Psoas muscle (tissue), 8 donors: ENCODE results near the gene PCA3. TPM values are rescaled to one million over a fixed set of nuclear protein-coding genes. Genes with fewer than 3 reads are reported as not detected.
"Not testable (repeated sequence)": the region's sequence is repeated elsewhere in the genome, so short reads cannot be mapped to it uniquely, and the experiment has no call there.

Experiments
- ATAC-seq, 4 donors: fragments of 200-7000 bp; cut with Tn5 transposase; one replicate each; pipeline ENCODE4 v1.9.1; 2020; ENCODE audit warnings: moderate library complexity in 3 of 4, mild to moderate bottlenecking in 2 of 4
- DNase-seq, 2 donors: peaks; one replicate each; pipeline ENCODE4 v3.0.0-alpha.2; 2020
- H3K27ac ChIP-seq: fragments of 200-600 bp; one replicate; pipeline ENCODE4 v1.8.0; 2022
- H3K27me3 ChIP-seq, 3 donors: fragments of 200-600 bp in 1 of 3; one replicate each; pipeline versions ENCODE4 v1.6.1 to v1.8.0; 2013 to 2022; ENCODE audit warnings: low read length in 2 of 3, mild to moderate bottlenecking in 2 of 3, moderate library complexity in 1 of 3; ENCODE audit not compliant: insufficient read depth in 3 of 3
- H3K36me3 ChIP-seq, 2 donors: fragments of 200-600 bp in 1 of 2; one replicate each; pipeline versions ENCODE4 v1.6.1 to v1.8.0; 2013 to 2022; ENCODE audit warnings: low read depth in 1 of 2, mild to moderate bottlenecking in 1 of 2, moderate library complexity in 1 of 2; ENCODE audit not compliant: insufficient read depth in 1 of 2
- H3K4me1 ChIP-seq: fragments of 200-600 bp; one replicate; pipeline ENCODE4 v1.8.0; 2022
- H3K4me3 ChIP-seq: fragments of 200-600 bp; one replicate; pipeline ENCODE4 v1.8.0; 2022; ENCODE audit warnings: mild to moderate bottlenecking
- H3K9me3 ChIP-seq: fragments of 200-600 bp; one replicate; pipeline ENCODE4 v1.8.0; 2022
- WGBS, 3 donors: extraction: QIAGEN DNeasy Blood & Tissue Kit; methylation state at CpG; one replicate each; pipeline versions ENCODE4 v1.1.6 to v1.1.7; 2013; 5-methylcytosine and 5-hydroxymethylcytosine counted together
- intact Hi-C, 2 donors: fragments of 100-400 bp; cut with DNase I; formaldehyde crosslinking; loops; one replicate each; pipeline versions ENCODE4 v1.11.0 to v1.14.2; 2022
- polyA plus RNA-seq, 3 donors: library from polyadenylated mRNA; stranded (reverse); fragments of 200-250 nt; gene quantifications; one replicate each; pipeline ENCODE4 v1.2.3, GENCODE V29; 2013
- total RNA-seq, 4 donors: library from RNA; stranded (reverse); fragmentation: NEBNext Ultra II Directional in 2 of 4; extraction: Animal tissue kit (Norgen Biotek cat#: 25700) in 2 of 4; gene quantifications; one replicate each; pipeline versions ENCODE4 v1.2.1 to v1.2.4, GENCODE V29; 2021 to 2023
- TF ChIP-seq, protein P1 (sequence below): fragments of 200-600 bp; IDR thresholded peaks from one replicate; pipeline ENCODE4 v1.8.0; 2022; ENCODE audit warnings: antibody characterized with exemption
- donor health status: healthy with polysubstance abuse.
- donor health status: DM: no; HTN: no; CAD: no; lungs with moderate emphysema.
- donor health status: Bipolar disorder and iron deficiency.
- donor health status: healthy.
- donor health status: DM: yes; HTN: yes; CAD: no.
- donor health status: DM: no; HTN: no; CAD: no.
- donor health status: DM: no; HTN: no; CAD: no.
- donor health status: DM: yes; HTN: yes; CAD: no.

PCA3 gene
- total and polyA plus RNA-seq, 7 donors, result 0.04 to 0.07 TPM; not detected in 5

DNA sequence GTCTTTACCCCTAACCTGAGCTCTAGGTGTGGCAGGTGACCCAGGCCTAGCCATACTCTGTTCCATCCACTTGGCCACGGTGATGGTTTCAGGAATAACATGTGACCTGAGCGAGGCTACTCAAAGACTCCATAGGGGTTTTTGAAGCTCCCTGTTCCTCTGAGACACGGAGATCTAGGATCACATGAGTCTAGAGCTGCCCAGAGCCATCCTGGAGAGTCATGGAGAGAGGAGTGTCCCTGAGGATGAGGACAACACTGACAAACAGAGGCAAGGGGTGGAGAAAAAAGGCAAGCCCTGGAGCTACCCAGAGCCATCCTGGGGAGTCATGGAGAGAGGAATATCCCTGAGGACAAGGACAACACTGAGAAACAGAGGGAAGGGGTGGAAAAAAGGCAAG is 29.5 kb upstream of the PCA3 start:
- WGBS, 3 donors, result 84 to 91% (median 87%) methylated on average over 3 of the region's 3 CpGs
- no peak overlapping the region for H3K4me3 ChIP-seq
- H3K4me1 ChIP-seq, result no peaks in the 10 kb centered on the region
- no peaks in the 10 kb centered on the region for H3K36me3 ChIP-seq
- intact Hi-C loops, result no loop called here
- no peak overlapping the region for H3K27ac ChIP-seq
- ATAC-seq, result no peak
- TF ChIP-seq, protein P1, sequence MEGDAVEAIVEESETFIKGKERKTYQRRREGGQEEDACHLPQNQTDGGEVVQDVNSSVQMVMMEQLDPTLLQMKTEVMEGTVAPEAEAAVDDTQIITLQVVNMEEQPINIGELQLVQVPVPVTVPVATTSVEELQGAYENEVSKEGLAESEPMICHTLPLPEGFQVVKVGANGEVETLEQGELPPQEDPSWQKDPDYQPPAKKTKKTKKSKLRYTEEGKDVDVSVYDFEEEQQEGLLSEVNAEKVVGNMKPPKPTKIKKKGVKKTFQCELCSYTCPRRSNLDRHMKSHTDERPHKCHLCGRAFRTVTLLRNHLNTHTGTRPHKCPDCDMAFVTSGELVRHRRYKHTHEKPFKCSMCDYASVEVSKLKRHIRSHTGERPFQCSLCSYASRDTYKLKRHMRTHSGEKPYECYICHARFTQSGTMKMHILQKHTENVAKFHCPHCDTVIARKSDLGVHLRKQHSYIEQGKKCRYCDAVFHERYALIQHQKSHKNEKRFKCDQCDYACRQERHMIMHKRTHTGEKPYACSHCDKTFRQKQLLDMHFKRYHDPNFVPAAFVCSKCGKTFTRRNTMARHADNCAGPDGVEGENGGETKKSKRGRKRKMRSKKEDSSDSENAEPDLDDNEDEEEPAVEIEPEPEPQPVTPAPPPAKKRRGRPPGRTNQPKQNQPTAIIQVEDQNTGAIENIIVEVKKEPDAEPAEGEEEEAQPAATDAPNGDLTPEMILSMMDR, result no peak
- no peaks in the 10 kb centered on the region for H3K9me3 ChIP-seq
- H3K27me3 ChIP-seq, result no peaks in the 10 kb centered on the region
- no peak for DNase-seq

DNA sequence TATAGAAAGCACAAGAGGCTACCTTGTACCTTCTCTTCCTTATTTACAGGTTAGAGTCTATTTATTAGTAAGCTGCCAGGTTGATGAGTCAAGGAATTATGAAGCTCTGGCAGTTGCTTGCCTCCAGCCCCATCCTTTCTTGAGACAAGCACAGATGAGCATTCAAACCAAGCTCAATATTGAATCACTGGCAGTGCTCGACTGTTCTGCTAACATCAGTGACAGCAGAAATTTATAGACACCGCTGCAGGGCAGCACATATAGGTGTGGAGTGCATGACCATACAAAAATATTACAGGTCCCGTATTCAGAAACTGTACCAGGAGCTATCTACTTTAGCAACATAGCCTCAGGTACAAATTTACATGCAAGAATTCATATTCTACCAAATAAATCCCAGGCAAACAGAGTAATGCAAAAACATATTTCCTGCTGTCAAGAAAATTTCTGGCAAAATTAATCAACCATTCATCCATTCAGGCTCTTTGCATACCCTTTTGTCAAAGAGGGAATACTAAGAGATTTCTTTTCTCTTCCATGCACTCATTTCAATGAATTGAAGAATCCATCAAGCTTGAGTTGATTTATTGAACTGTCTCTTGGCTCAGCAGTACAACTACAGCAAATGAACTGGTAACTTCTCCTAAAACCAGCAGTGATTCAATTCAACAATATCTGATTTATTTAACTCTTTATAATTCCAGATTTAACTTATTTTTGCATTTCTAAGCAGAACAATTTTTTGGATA is 26.9 kb upstream of the PCA3 start:
- WGBS, 3 donors, result 56 to 83% (median 74%) methylated on average over 3 of the region's 3 CpGs
- Histone ChIP-seq H3K27me3 (no peaks in the 10 kb centered on the region), H3K27ac (no peak overlapping the region), H3K36me3 (no peaks in the 10 kb centered on the region), H3K9me3 (no peaks in the 10 kb centered on the region), H3K4me1 (no peaks in the 10 kb centered on the region), H3K4me3 (no peak overlapping the region)
- intact Hi-C loops, result no loop called here
- DNase-seq (no peak), ATAC-seq (no peak)
- TF ChIP-seq, protein P1, result no peak

DNA sequence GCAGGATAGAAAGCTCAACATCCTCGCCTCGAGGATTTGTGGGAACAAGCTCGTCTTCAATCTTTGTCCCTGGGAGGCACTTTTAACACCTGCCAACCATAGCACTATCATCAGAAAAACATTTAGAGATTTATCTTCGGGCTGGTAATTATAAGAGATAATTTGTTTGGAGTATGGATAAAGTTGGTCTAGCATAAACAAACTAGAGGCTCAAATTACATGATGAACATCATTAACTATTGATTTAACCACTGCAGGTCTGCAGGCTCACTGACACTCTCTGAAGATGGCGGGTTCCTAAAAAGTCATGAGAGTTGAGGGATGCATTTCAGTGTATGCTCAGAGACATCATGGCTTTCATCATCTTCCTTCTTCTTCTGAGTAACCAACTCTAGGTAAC is 25.8 kb upstream of the PCA3 start:
- ATAC-seq, result no peak
- TF ChIP-seq, protein P1, result no peak
- DNase-seq, result no peak
- H3K36me3 ChIP-seq, result no peaks in the 10 kb centered on the region
- 78 to 87% (median 79%) methylated on average over 5 of the region's 5 CpGs for WGBS, 3 donors
- H3K27ac ChIP-seq, result no peak overlapping the region
- no peaks in the 10 kb centered on the region for H3K27me3 ChIP-seq
- intact Hi-C loops, result no loop called here
- H3K4me1 ChIP-seq, result no peaks in the 10 kb centered on the region
- H3K9me3 ChIP-seq, result no peaks in the 10 kb centered on the region
- H3K4me3 ChIP-seq, result no peak overlapping the region

DNA sequence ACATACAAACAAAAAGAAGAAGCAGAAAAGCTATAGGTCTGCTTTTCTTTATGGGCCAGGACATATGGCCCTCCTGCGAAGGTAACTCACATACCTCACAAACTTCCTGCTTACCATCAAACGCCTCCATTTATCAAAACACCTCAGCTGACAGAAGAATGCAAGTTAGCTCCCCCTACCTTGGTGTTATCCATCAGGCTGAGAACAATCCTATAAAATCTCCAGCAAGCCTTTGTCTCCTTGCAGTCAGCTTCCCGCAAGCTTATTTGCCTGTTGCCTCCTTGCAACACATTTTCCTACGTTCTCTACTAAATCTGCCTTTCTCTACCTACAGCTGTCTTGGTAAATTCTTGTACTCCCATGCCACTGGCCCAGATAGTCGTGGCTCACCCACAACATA is 22.7 kb upstream of the PCA3 start:
- Histone ChIP-seq H3K4me3 (no peak overlapping the region), H3K27ac (no peak overlapping the region), H3K4me1 (no peaks in the 10 kb centered on the region), H3K36me3 (no peaks in the 10 kb centered on the region), H3K9me3 (no peaks in the 10 kb centered on the region), H3K27me3 (peaks cover 0 to 3% (median 0%) of the 10 kb centered on the region in 3 donors)
- DNase-seq (no peak), ATAC-seq (no peak)
- TF ChIP-seq, protein P1, result no peak
- WGBS, 3 donors, result 73 to 83% (median 74%) methylated on average over 5 of the region's 5 CpGs
- intact Hi-C loops, result no loop called here

DNA sequence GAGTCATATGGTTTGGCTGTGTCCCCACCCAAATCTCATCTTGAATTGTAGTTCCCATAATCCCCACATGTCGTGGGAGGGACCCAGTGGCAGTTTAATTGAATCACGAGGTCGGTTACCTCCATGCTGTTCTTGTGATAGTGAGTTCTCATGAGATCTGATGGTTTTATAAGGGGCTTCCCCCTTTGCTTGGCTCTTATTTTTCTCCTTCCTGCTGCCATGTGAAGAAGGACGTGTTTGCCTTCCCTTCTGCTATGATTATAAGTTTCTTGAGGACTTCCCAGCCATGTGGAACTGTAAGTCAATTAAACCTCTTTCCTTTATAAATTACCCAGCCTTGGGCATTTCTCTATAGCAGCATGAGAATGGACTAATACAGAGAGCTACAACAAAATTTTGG is 21.3 kb upstream of the PCA3 start:
- H3K36me3 ChIP-seq, H3K9me3 ChIP-seq, DNase-seq, intact Hi-C loops, H3K27ac ChIP-seq, ATAC-seq, H3K4me3 ChIP-seq, H3K4me1 ChIP-seq, H3K27me3 ChIP-seq: not testable (repeated sequence)
- WGBS, 3 donors, result 81 to 89% (median 87%) methylated on average over 4 of the region's 4 CpGs
